ENCODE results near the gene SOX30.

GRCh38 chr5:157649101-157649500, 3.1 kb downstream of the SOX30 start:
- TF ChIP-seq MAX (CRISPR knock-in tag; IDR thresholded peaks at IDR 0.05): no peak
- TF ChIP-seq CTCF (IDR thresholded peaks at IDR 0.05): no peak
- TF ChIP-seq ZMAT4 (CRISPR knock-in tag; IDR thresholded peaks at IDR 0.05): no peak
- no peak for TF ChIP-seq USF2 (CRISPR knock-in tag; IDR thresholded peaks at IDR 0.05)
- no peak for TF ChIP-seq STAT6 (CRISPR knock-in tag; conservative IDR thresholded peaks at IDR 0.05; ENCODE audit: low read depth)
- no peak for TF ChIP-seq ELF4 (CRISPR knock-in tag; IDR thresholded peaks at IDR 0.05; ENCODE audit: low read depth)
- TF ChIP-seq E2F4 (CRISPR knock-in tag; IDR thresholded peaks at IDR 0.05; ENCODE audit: borderline replicate concordance, low read depth): no peak

Data from WTC11 (cell line).